ENCODE measurements around the gene KNG1.

- TF ChIP-seq POLR2A (IDR thresholded peaks at IDR 0.05) (no peak), CTCF (IDR thresholded peaks at IDR 0.05) (no peak)
Measured at GRCh38 chr3:186757686-186758220, 40.6 kb downstream of the KNG1 start.
